Endothelial cell of umbilical vein (primary cell): ENCODE measurements around the gene KDM4E.

Experiments
- EZH2 ChIP-seq: IDR thresholded peaks from 2 replicates; pipeline ENCODE4 v1.6.1; 2012; ENCODE audit warnings: borderline replicate concordance, low read depth, mild to moderate bottlenecking, moderate library complexity, low read length, inconsistent platforms; ENCODE audit not compliant: severe bottlenecking
- MYC ChIP-seq: IDR thresholded peaks from one replicate; pipeline ENCODE4 v1.6.1; 2011; ENCODE audit warnings: mild to moderate bottlenecking, low read depth, low read length
- POLR2A ChIP-seq: IDR thresholded peaks from 2 replicates; pipeline ENCODE4 v1.6.1; 2012; ENCODE audit warnings: low read depth, mild to moderate bottlenecking, control low read depth, low read length
- POLR2AphosphoS5 ChIP-seq: IDR thresholded peaks from 2 replicates; pipeline ENCODE4 v1.6.1; 2012; ENCODE audit warnings: low read depth, mild to moderate bottlenecking, control low read depth, low read length, moderate library complexity; ENCODE audit not compliant: insufficient read depth
- TF ChIP-seq, protein P1 (sequence below): IDR thresholded peaks from 2 replicates; pipeline ENCODE4 v1.6.1; 2011; ENCODE audit not compliant: insufficient read depth, insufficient read length
- TF ChIP-seq, protein P2 (sequence below), 2 donors: IDR thresholded peaks; 1 replicate in 1 of 2; 2 replicates in 1 of 2; pipeline ENCODE4 v1.5.1; 2011; ENCODE audit warnings: low read length in 2 of 2, mild to moderate bottlenecking in 2 of 2, moderate library complexity in 2 of 2, control low read depth in 1 of 2, inconsistent platforms in 1 of 2, low read depth in 1 of 2; ENCODE audit not compliant: insufficient read depth in 1 of 2; ENCODE audit errors: extremely low read depth in 1 of 2

DNA sequence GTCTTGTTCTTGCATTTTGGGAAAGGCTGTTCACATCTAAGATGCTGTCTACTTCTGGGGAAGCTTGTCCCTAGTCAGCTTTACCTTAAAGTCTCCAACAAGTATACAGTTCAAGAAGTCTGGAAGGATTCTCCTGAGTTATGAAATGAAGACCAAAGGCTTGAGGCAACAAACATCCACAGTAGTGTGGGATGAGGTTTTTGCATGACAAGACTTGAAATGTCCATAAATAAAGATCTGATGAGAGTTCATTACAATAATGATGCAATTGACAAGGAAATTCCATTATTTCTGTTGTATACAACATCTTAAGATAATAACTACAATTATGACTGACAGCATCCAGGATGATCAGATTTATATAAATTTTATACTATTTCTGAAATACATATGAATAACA is 21.3 kb upstream of the KDM4E start:
- TF ChIP-seq, protein P1, sequence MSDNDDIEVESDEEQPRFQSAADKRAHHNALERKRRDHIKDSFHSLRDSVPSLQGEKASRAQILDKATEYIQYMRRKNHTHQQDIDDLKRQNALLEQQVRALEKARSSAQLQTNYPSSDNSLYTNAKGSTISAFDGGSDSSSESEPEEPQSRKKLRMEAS = no peak
- TF ChIP-seq EZH2 (no peak), POLR2AphosphoS5 (no peak), MYC (no peak), POLR2A (no peak)
- TF ChIP-seq, protein P2, sequence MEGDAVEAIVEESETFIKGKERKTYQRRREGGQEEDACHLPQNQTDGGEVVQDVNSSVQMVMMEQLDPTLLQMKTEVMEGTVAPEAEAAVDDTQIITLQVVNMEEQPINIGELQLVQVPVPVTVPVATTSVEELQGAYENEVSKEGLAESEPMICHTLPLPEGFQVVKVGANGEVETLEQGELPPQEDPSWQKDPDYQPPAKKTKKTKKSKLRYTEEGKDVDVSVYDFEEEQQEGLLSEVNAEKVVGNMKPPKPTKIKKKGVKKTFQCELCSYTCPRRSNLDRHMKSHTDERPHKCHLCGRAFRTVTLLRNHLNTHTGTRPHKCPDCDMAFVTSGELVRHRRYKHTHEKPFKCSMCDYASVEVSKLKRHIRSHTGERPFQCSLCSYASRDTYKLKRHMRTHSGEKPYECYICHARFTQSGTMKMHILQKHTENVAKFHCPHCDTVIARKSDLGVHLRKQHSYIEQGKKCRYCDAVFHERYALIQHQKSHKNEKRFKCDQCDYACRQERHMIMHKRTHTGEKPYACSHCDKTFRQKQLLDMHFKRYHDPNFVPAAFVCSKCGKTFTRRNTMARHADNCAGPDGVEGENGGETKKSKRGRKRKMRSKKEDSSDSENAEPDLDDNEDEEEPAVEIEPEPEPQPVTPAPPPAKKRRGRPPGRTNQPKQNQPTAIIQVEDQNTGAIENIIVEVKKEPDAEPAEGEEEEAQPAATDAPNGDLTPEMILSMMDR (IDR thresholded peaks at IDR 0.05; ENCODE audit: extremely low read depth in 1 of 2, insufficient read depth in 1 of 2, low read depth in 1 of 2, low read length in 2 of 2) = no peak
